ENCODE results near the gene RNF144B.

RNF144B gene

DNA sequence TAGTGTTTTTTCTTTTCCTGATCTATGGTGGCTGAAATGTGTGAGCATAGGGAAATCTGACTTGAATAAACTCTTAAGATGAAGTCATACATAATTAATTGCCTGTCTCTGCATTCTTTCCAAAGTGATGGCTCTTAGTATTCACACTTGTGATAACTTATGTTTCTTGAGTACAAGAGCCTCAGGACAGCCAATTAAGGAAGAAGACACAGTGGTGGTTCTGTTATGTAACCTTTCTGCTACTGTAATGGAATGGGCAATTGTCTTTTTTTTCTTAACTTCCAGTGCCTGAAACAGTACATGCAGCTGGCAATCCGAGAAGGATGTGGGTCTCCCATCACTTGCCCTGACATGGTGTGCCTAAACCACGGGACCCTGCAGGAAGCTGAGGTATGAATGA lies 40.1 kb downstream of the RNF144B start:
- DNase-seq: no peak
- Mint-ChIP-seq H3K4me3 (no peak overlapping the region), H3K27me3 (no peaks in the 10 kb centered on the region), H3K4me1 (ENCODE audit: low read depth) (peaks cover 21% of the 10 kb centered on the region), H3K36me3 (ENCODE audit: low read depth) (peaks cover 9% of the 10 kb centered on the region), H3K27ac (no peak overlapping the region), H3K9me3 (no peaks in the 10 kb centered on the region)

DNA sequence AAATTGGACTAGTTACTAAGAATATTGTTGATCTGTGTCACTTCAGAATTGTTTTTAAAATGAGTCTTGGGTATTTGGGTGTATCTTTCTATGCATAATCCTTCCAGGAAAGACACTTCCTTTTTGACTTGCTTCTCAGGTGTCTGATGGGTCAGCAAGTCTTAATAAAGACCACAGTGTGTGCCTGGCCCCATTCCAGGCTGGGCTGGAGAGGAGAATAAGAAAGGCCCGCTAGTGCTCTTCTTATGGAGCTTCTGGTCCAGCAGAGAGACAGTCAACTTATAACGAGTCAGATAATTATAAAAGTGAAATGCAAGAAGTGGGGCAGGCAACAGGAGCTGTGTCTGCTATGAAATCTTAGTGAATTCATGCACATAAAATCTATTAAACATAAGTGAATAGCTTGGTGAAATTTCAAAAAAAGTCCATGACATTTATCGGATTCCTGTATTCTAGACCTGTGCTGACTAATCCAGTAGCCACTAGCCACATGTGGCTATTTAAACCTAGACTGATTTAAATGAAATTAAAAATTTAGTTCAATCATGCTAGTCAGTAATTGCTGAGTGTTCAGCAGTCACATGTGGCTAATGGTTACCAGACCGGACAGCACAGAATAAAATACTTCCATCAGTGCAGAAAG lies 42.6 kb downstream of the RNF144B start:
- no peaks in the 10 kb centered on the region for H3K9me3 Mint-ChIP-seq
- DNase-seq: no peak

DNA sequence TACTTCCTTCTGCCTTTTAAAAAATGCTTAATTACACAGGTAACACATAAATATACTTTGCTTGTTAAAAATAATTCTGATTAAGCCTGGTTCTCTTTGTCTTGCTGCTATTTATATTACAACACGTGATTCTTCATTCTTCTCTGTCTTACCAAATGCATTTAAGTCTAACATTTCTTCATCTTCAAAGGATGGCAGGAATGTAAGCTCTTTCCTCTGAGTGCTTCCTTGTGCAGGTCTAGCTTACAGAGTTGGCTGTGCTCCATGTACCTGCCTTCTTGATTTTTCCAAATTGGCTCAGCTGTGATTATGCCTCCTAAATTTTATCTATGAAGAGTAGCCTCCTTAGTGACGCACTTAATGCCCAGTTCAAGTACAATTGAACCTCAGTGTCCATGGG lies 44.4 kb downstream of the RNF144B start:
- no peaks in the 10 kb centered on the region for H3K9me3 Mint-ChIP-seq
- H3K27me3 Mint-ChIP-seq: no peaks in the 10 kb centered on the region
- H3K4me3 Mint-ChIP-seq: no peak overlapping the region
- no peak for DNase-seq
- H3K27ac Mint-ChIP-seq: no peak overlapping the region
- peaks cover 14% of the 10 kb centered on the region for H3K4me1 Mint-ChIP-seq (ENCODE audit: low read depth)
- peaks cover 9% of the 10 kb centered on the region for H3K36me3 Mint-ChIP-seq (ENCODE audit: low read depth)

More for the DNA sequence above, 42.6 kb downstream of the RNF144B start:
- H3K4me3 Mint-ChIP-seq: no peak overlapping the region
- H3K27ac Mint-ChIP-seq: no peak overlapping the region
- peaks cover 9% of the 10 kb centered on the region for H3K36me3 Mint-ChIP-seq (ENCODE audit: low read depth)
- H3K4me1 Mint-ChIP-seq (ENCODE audit: low read depth): peaks cover 26% of the 10 kb centered on the region
- H3K27me3 Mint-ChIP-seq: no peaks in the 10 kb centered on the region

DNA sequence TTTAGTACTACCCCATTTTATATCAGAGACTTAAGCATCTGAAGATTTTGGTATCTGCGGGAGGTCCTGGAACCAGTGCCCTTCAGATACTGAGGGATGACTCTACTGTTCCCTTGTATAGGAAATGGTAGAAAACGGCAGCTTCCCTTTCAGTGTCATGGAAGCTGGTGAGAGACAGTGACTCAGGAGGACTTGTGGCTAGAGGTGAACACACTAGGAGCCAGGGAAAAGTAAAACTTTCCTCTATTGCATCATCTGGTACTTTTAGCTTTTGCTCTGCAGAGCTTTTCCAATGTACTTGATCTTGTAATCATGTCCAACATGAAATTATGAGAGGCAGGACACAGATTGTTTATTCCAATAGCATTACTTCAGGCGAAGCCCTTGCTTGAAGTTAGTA lies 45.0 kb downstream of the RNF144B start:
- peaks cover 9% of the 10 kb centered on the region for H3K36me3 Mint-ChIP-seq (ENCODE audit: low read depth)
- H3K27ac Mint-ChIP-seq: no peak overlapping the region
- DNase-seq: no peak

DNA sequence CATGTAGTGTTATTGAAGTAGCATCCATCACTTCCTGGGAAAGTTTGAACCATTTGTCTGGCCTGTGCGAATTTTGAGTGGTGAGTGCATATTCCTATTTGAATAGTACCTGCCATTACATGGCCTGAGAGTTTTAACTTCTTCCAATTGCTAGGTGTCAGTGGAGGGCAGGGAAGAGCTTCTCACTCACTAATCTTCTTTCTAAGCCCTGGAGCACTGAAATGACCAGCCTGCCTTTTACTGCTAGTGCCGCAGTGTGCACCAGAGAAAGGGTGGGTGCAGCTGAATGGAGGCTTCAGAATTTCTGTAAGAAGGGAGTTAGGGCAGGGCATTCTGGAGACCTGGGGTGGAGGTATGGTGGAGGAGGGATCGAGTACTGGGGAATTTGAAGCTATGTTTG lies 45.5 kb downstream of the RNF144B start:
- Mint-ChIP-seq H3K27me3 (no peaks in the 10 kb centered on the region), H3K4me3 (no peak overlapping the region), H3K27ac (no peak overlapping the region), H3K36me3 (ENCODE audit: low read depth) (peaks cover 9% of the 10 kb centered on the region), H3K9me3 (no peaks in the 10 kb centered on the region), H3K4me1 (ENCODE audit: low read depth) (peaks cover 7% of the 10 kb centered on the region)
- no peak for DNase-seq

More for the DNA sequence above, 45.0 kb downstream of the RNF144B start:
- Mint-ChIP-seq H3K27me3 (no peaks in the 10 kb centered on the region), H3K4me3 (no peak overlapping the region), H3K4me1 (ENCODE audit: low read depth) (peaks cover 8% of the 10 kb centered on the region), H3K9me3 (no peaks in the 10 kb centered on the region)

DNA sequence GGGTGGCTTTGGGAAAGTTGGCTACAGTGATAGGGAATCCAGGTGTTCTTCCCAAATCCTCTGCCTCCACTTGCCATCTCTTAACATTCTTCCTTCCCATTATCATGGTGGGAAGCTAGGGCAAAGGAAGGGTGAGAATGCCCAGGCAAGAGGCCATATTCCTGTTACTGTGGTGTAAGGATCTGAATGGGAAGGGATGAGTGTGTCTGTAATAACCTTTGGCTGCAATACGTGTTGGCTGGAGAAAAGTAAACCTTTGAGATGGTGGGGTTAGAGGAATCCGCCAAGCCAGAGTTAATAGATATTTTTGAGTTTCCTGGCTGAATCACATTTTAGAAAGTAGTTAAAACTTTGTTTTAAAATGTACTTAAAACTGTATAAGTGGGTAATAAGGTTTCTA lies 45.9 kb downstream of the RNF144B start:
- H3K36me3 Mint-ChIP-seq (ENCODE audit: low read depth): peaks cover 4% of the 10 kb centered on the region
- H3K4me3 Mint-ChIP-seq: no peak overlapping the region
- no peaks in the 10 kb centered on the region for H3K27me3 Mint-ChIP-seq
- no peak for DNase-seq
- no peaks in the 10 kb centered on the region for H3K9me3 Mint-ChIP-seq
- H3K27ac Mint-ChIP-seq: no peak overlapping the region
- peaks cover 7% of the 10 kb centered on the region for H3K4me1 Mint-ChIP-seq (ENCODE audit: low read depth)

DNA sequence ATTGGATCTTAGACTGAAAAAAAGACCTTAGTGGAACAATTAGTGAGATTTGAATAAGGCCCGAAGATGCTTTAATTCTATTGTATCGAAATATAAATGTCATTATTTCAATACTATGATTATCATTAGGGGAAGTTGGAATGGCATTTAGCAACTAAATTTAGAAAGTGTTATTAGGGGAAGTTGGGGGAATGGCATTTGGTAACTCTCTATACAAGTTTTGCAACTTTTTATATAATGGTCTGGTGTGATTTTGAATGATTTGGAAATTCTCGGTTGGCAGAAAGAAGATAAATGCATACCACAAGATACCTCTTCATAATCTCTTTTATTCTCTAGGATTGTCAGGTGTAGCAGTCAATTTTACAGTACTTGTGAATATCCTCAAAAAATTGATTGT lies 49.2 kb downstream of the RNF144B start:
- no peaks in the 10 kb centered on the region for H3K9me3 Mint-ChIP-seq
- no peaks in the 10 kb centered on the region for H3K27me3 Mint-ChIP-seq
- H3K4me1 Mint-ChIP-seq (ENCODE audit: low read depth): peaks cover 20% of the 10 kb centered on the region
- no peak overlapping the region for H3K27ac Mint-ChIP-seq
- DNase-seq: no peak
- no peaks in the 10 kb centered on the region for H3K36me3 Mint-ChIP-seq (ENCODE audit: low read depth)
- H3K4me3 Mint-ChIP-seq: no peak overlapping the region

DNA sequence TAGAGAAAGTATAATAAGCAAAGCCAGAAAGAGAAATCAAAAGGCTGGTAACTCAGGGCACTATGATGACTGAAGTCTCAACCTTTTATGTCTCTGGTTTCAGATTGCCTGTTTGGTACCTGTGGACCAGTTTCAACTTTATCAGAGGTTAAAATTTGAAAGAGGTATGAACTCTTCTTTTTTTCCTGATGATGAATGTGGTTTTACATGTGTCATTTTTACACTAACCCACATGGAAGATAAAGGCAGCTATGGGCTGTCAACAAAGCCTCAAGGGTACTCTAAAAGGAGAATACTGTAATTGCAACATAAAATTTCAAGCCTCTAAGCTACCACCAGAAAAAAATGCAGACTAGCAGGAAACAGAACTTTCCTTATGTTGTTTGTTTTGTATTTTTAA lies 52.4 kb downstream of the RNF144B start:
- H3K27me3 Mint-ChIP-seq: no peaks in the 10 kb centered on the region
- peaks cover 13% of the 10 kb centered on the region for H3K4me1 Mint-ChIP-seq (ENCODE audit: low read depth)
- no peak for DNase-seq
- H3K27ac Mint-ChIP-seq: no peak overlapping the region
- no peaks in the 10 kb centered on the region for H3K9me3 Mint-ChIP-seq
- no peak overlapping the region for H3K4me3 Mint-ChIP-seq
- H3K36me3 Mint-ChIP-seq (ENCODE audit: low read depth): peaks cover 3% of the 10 kb centered on the region

DNA sequence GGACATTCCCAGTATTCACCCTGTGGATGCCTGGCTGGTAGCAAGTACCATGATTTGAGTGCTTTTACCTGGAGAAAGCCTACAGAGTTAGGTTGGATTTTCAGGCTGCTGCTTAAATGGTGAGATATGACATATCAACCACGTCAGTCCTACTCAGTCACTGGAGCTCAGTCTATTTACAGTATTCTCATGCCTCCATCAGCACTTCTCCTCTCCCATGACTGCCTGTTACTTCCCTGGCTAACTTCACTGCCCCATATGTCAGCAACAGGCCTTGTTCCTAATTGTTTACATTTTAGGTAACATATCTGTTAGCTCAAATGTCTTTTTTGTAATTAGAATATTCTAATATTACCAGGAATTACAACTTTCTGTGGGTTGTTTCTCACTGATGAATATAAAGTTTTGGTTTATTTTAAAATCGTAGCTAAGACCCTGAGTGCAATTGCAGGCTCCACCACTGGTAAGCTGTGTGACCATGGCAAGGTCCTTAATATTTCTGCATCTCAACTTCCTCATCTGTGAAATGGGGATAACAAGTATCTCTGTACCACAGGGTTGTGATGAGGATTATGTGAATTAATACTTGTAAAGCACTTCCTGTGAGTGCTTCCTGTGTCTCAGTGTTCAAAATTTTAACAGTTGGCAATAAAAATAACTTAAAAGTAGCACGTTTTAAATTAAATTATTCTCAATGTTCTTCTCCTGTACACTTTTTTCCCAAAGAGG lies 54.3 kb downstream of the RNF144B start:
- H3K4me1 Mint-ChIP-seq (ENCODE audit: low read depth): peaks cover 13% of the 10 kb centered on the region
- DNase-seq: no peak
- H3K27ac Mint-ChIP-seq: no peak overlapping the region
- H3K27me3 Mint-ChIP-seq: no peaks in the 10 kb centered on the region
- no peaks in the 10 kb centered on the region for H3K9me3 Mint-ChIP-seq
- peaks cover 3% of the 10 kb centered on the region for H3K36me3 Mint-ChIP-seq (ENCODE audit: low read depth)
- no peak overlapping the region for H3K4me3 Mint-ChIP-seq

DNA sequence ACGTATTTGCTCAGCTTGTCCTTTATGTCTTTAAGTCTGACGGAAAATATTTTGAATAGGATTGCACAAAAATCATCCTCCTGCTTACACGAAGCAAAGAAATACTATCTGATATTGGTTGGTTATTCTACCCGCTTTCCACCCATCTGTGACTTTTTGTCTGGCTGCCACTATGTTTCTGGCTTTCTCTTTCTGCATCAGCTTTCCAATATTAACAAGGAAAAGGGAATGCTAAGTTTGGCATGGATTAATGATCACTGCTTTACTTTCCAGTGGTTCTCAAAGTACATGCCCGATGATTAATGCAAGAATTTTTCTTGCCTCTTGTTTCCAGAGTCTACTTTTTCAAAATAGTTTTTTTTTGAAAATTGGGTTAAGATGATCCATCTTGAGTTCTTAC lies 57.0 kb downstream of the RNF144B start:
- Mint-ChIP-seq H3K27me3 (no peaks in the 10 kb centered on the region), H3K4me1 (ENCODE audit: low read depth) (peaks cover 13% of the 10 kb centered on the region), H3K27ac (no peak overlapping the region), H3K36me3 (ENCODE audit: low read depth) (peaks cover 3% of the 10 kb centered on the region), H3K9me3 (no peaks in the 10 kb centered on the region), H3K4me3 (no peak overlapping the region)
- DNase-seq: no peak

DNA sequence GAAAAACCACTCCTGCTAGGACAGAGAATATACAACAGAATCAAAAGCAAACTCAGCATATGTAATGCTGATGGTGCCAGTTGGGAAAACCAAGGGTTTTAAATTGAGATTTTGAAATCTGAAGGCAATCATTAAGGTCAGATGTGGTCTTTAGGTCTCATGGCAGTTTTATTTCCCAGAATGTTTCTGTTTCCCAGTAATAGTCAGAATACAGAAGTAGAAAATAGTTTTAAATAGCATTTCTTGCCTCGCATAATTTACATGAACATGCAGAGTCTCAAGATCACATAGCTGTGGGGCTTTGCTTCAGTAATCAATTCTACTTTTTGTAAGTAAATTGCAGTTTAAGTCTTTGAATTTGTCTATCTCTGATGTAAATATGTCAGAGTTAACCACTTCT lies 58.1 kb downstream of the RNF144B start:
- H3K27ac Mint-ChIP-seq: no peak overlapping the region
- DNase-seq: no peak

DNA sequence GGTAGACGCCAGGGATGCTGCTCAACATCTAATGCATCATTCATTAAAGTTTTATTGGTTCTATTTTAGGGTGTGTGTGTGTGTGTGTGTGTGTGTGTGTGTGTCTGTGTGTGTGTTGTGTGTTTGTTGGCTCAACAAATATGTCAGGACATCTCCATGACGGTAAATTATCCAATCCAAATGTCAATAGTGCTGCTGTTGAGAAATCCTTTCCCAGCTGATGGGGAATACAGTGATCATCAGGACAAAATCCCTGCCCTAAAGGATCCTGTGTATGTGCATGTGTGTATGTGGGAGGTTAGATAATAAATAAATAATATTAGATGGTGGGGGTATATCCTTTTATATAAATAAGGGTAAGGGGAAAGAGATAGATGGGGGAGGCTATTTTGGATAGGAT lies 59.6 kb downstream of the RNF144B start:
- Mint-ChIP-seq H3K4me3 (no peak overlapping the region), H3K4me1 (ENCODE audit: low read depth) (peaks cover 1% of the 10 kb centered on the region), H3K27me3 (no peaks in the 10 kb centered on the region), H3K9me3 (no peaks in the 10 kb centered on the region), H3K36me3 (ENCODE audit: low read depth) (peaks cover 3% of the 10 kb centered on the region), H3K27ac (no peak overlapping the region)
- no peak for DNase-seq

More for the DNA sequence above, 58.1 kb downstream of the RNF144B start:
- Mint-ChIP-seq H3K27me3 (no peaks in the 10 kb centered on the region), H3K9me3 (no peaks in the 10 kb centered on the region), H3K36me3 (ENCODE audit: low read depth) (peaks cover 3% of the 10 kb centered on the region), H3K4me1 (ENCODE audit: low read depth) (peaks cover 4% of the 10 kb centered on the region), H3K4me3 (no peak overlapping the region)

DNA sequence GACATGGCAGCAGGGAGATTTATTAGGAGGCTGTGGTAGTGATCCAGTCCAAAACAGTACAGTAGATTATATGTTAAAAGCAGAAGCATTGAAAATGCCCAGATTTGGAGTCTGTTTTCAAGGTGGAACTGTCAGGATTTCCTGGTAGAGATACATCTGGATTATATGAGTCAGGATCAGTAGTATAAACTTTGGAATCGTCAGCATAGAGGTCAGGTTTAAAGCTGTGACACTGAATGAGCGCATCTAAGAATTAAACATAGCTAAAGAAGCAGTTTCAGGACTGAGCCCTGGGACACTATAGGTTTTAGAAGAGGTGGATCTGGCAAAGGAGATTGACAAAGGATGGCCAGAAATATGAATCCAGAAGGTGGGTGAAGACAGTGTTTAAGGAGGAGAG lies 60.4 kb downstream of the RNF144B start:
- no peaks in the 10 kb centered on the region for H3K9me3 Mint-ChIP-seq
- H3K27me3 Mint-ChIP-seq: no peaks in the 10 kb centered on the region
- H3K4me3 Mint-ChIP-seq: no peak overlapping the region
- H3K4me1 Mint-ChIP-seq (ENCODE audit: low read depth): peaks cover 1% of the 10 kb centered on the region
- peaks cover 2% of the 10 kb centered on the region for H3K36me3 Mint-ChIP-seq (ENCODE audit: low read depth)
- DNase-seq: no peak
- no peak overlapping the region for H3K27ac Mint-ChIP-seq

DNA sequence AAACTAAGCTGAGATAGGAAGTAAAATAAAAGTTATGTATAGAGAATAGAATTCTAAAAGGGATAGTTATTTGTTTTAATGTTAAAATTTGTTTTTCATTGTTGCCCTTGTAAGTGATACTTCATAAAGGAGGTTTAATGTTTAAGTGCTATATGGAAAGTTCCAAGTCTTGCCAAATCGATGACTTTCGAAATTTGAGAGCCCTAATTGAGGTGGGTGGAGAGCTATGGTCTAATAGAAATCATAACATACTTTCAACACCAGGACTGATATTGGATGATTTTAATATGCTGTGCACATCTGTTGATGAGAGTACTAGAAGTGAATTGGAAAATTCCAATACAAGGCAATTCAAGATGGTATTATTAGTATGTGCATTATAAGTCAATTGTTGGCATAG lies 64.6 kb downstream of the RNF144B start:
- no peak overlapping the region for H3K4me3 Mint-ChIP-seq
- peaks cover 1% of the 10 kb centered on the region for H3K4me1 Mint-ChIP-seq (ENCODE audit: low read depth)
- H3K27me3 Mint-ChIP-seq: no peaks in the 10 kb centered on the region
- no peak for DNase-seq
- H3K27ac Mint-ChIP-seq: no peak overlapping the region
- H3K9me3 Mint-ChIP-seq: no peaks in the 10 kb centered on the region
- no peaks in the 10 kb centered on the region for H3K36me3 Mint-ChIP-seq (ENCODE audit: low read depth)

DNA sequence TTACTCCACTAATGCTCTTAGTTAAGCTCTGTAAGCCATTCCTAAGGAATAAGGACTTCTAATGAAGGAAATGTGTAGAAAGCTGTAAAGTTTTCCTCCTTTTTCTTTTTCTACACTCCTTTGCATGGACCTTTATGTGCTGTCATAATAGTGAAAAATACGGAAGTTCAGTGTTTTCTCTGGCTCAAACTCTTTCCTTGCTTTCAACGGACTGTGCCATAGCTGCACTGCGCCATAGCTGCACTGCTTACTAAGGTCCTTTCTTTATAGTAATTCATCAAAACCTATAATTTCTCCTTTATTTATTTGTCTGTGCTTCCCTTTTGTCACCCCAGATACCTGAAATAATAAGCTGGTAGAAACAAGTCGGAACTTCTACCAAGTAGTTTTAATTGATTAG lies 67.3 kb downstream of the RNF144B start:
- Mint-ChIP-seq H3K9me3 (no peaks in the 10 kb centered on the region), H3K4me1 (ENCODE audit: low read depth) (peaks cover 1% of the 10 kb centered on the region), H3K36me3 (ENCODE audit: low read depth) (peaks cover 19% of the 10 kb centered on the region), H3K27ac (no peak overlapping the region), H3K4me3 (no peak overlapping the region), H3K27me3 (no peaks in the 10 kb centered on the region)
- DNase-seq: no peak
